ENCODE data around the gene RIN3.

DNA sequence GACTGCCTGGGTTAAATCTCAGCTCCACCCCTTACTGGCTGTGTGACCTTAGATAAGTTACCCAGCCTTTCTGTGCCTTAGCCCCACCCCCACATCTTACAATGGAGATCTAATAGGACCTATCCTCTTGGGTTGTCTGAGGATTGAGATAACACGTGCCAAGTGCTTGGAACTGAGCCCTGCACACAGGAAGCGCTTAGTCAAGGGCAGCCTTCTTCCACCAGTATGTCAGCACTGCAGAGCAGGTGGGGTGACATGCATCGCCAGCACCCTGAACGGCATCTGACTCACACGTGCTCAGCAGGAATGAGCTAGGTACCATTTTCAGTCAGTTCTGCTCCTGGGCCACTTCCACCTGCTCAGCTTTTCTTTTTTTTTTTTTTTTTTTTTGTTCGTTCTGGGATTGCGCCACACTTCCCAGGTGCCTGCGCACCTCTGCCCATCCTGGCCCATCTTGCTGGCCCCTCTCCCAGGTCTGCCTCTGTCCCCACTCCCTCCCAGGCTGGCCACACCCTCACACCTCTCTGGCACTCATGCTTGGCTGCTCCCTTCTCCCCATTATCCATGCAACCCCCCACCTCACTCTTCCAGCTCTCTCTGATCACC is 215.3 kb downstream of the RIN3 start:
- TF ChIP-seq, protein P1, sequence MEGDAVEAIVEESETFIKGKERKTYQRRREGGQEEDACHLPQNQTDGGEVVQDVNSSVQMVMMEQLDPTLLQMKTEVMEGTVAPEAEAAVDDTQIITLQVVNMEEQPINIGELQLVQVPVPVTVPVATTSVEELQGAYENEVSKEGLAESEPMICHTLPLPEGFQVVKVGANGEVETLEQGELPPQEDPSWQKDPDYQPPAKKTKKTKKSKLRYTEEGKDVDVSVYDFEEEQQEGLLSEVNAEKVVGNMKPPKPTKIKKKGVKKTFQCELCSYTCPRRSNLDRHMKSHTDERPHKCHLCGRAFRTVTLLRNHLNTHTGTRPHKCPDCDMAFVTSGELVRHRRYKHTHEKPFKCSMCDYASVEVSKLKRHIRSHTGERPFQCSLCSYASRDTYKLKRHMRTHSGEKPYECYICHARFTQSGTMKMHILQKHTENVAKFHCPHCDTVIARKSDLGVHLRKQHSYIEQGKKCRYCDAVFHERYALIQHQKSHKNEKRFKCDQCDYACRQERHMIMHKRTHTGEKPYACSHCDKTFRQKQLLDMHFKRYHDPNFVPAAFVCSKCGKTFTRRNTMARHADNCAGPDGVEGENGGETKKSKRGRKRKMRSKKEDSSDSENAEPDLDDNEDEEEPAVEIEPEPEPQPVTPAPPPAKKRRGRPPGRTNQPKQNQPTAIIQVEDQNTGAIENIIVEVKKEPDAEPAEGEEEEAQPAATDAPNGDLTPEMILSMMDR (IDR thresholded peaks at IDR 0.05), result no peak
- TF ChIP-seq REST (IDR thresholded peaks at IDR 0.05; ENCODE audit: insufficient read depth in 1 of 2, low read depth in 2 of 2, low read length in 1 of 2) (no peak), SIN3A (IDR thresholded peaks at IDR 0.05; ENCODE audit: borderline replicate concordance, insufficient read depth, low read depth, low read length) (no peak), POLR2AphosphoS5 (IDR thresholded peaks at IDR 0.05; ENCODE audit: low read depth, low read length) (no peak), TCF7L2 (IDR thresholded peaks at IDR 0.05; ENCODE audit: low read depth, low read length) (no peak)

Data from Panc1 (cell line).